ENCODE measurements around the gene EPB41L4A.

EPB41L4A gene

DNA sequence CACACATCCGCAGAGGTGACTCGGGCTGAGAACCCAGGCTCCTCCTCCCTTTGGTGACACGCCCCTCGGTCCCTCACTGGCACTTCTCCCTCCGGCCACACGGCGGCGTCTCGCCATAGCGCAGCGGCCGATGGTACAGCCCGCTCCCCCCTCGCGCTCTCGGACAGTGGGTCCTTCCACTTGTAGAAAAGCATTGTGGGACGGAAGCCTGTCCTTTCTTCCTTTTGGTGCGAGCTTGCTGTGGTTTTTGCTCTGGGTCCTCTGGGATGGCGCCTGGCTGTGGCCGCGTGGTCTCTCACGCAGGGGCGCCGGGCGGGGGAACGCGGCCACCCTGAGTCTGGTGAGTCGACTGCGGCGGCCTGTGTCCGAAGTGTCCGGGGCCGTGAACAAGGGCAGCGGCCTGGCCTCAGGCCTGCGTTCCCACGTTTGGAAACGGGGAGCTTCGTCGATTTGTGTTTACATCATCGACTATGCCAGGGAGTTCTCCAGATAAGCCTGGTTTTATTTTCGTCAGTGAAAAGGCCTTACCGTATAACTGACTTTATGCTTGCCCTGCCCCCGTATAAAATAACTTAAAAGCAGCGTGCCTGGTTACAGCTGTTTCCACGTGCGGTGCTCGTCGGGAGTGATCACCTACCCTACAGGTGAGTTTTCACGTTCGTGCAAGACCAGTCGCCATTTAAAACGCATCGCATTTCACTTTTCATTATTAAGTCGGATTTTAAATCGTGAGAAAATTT is 258.3 kb downstream of the EPB41L4A start:
- peak; percentile 87 for DNase-seq (ENCODE audit: low spot score)

DNA sequence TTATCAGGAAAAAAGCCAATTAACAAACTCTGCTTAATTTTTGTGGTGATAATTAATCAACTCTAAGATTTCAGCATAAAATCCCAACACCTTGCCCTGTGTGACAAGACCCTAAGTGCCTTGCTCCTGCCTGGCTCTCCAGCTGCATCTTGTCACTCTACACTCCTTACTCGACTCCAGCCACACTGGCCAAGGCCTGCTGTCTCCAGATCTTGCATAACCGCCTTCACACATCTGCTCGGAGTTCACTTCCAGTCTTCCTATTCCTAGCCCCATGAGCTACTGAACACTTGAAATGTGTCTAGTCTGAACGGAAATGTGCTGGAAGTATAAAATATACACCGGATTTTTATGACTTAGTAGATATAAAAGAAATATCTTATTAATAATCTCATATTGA is 259.6 kb downstream of the EPB41L4A start:
- no peak for DNase-seq (ENCODE audit: low spot score)

DNA sequence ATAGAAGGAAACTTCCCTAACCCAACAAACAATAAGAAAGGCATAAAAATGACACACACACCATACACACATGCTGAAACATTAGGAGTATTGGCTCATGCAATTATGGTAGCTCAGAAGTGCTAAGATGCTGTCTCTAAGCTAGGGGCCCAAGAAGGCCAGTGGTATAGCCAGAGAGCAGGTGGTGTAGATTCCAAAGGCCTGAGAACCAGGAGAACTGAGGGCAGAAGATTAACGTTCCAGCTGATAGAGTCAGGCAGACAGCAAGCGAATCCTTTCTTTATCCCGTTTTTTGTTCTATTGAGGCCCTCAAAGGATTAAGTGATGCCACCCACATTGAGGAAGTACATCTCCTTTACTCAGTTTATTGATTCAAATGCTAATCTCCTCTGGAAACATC is 262.9 kb downstream of the EPB41L4A start:
- DNase-seq (ENCODE audit: low spot score) = no peak

DNA sequence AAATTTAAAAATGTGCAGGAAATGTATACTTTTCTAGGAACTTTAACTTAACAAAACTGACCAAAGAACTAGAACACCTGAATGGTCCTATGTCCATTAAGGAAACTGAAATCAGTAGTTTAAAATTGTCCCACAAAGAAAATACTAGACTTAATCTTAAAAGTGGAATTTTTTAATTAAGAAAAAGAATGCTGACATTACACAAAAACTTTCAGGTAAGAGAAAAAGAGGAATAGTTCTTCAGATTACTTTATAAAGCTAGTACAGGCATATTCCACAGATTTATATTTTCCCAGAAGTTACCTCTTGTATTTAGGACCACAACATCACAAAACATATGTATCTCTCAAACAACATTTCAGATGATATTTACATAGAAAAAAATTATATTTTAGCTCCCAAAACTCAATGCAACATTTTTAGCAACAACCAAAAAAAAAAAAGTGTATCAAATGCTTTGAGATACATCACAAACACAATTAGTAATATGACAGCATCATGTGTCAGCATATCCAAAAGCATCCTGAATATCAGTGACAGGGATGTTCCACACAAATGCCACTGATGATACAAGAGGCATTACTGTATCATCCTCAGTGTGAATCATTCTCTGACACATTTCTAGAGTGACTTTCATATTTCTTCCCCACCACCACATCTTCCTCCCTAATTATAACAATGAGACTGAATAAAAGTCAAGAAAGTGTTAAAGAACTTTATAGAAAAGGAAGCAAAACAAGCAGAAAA is 264.0 kb downstream of the EPB41L4A start:
- DNase-seq (ENCODE audit: low spot score) = peak; percentile 85

DNA sequence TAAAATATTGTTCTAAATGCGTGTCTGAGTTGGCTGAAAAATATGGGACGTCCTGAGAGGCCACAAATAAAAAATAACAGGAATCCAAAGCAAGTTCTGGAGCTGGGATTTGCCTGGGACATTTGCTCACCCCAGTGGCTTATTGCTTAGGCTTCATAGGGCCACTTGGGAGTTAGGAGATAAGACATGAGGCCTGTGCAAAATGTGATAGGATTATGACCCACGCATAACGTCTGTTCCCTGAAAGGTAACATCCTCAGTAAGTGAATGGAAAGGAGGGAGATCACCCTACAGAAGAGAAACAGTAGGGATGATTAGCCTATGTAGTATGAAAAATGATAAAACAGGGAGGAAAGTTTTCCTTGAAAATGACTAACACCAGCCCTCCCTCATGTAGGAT is 269.4 kb downstream of the EPB41L4A start:
- DNase-seq (ENCODE audit: low spot score) = no peak

DNA sequence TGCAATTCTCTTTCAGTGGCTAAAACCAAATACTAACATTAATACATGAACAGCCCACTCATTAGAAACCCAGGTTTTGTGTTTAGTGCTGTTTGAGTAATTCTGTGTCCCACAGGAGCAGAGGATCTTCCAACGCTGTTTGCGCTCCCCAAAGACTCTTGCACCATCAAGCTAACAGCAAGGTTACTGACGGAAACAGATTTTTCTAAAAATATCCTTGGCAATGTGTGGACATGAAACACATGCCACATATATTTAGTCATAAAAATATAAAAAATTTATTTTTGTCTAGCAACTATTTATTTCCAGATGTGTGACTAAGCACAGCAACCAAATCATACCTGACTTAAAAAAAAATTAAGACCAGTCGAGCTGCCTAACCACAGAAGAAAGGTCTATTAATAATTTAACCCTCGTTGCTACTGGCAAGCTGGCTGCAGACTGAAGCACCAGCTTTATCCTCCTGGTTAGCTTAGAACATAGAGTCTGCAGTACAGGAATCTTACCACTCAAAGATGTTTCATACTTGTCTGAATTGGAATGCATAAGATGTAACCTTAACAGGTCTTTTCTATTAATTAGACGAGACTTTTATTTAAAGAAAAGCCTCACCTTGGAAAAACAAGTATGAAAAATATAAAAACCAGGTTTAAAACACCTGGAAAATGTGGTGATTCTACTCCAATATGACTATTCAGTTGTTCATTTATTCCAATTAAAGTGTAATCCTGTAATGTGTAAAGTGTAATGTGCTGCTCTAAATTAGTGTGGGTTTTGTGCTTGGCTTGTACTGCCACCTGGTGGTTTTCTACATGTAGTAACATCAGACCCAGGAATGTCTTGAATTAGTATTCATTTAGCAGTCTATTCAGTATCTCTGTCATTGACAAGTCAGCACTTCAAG is 272.5 kb downstream of the EPB41L4A start:
- peak; percentile 84 for DNase-seq (ENCODE audit: low spot score)

DNA sequence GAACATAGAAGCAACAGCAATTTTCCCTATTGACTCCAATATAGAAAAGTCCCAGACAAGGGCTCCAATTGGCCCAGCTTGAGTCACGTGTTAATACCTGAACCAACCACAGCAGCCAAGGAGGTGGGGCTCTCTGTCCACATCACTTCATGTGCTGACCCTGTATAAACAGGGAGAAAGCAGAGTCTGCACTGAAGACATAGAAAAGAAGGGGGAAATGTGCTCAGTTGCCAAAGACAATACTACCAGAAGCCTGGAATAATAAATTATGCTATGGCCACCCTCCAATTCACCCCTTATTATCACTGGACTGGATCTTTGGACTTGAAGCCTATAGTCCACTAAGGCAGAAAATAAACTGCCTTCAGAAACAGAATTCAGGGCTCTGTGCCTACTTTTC is 275.4 kb downstream of the EPB41L4A start:
- DNase-seq (ENCODE audit: low spot score) = no peak

DNA sequence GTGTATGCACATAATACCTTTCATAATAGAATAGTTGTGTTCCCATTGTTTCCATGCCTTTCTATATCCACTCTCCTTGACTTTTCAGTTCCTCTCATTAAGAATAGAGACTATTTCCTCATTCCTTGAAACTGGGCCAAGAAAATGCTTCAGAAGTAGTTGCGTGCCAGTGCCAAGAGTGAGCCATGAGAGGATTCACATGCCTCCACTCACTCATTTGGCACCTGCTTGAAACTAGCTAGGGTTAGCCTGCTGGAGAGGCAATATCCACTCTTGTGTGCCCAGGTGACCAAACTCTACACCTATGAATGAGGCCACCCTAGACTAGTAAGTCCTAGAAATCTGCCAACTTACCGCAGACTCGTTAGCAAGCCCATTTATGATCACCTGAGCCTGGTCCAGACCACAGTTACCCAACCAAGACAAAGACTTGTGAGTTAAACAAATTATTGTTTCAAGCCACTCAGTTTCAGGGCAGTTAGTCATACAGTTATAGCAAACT is 276.3 kb downstream of the EPB41L4A start:
- DNase-seq (ENCODE audit: low spot score) = no peak

DNA sequence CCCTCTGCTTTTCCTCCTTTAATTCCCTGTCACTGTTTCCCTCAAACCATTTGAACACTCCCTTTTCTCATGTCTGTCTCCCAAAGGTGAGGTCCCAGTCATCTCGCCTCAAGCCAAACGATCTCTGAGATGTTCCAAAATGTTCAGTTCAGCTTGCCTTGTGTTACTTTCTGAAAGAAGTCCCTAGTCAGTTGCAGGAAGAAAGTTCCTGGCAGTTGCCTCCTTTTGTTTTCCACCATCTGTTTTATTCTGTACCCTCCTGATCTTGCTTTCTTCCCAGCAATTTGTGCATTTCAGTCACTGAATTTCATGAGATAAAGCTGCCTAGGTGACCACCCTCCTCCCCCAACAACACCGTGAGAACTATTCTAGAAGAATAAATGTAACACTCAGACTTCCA is 277.5 kb downstream of the EPB41L4A start:
- DNase-seq (ENCODE audit: low spot score) = no peak

DNA sequence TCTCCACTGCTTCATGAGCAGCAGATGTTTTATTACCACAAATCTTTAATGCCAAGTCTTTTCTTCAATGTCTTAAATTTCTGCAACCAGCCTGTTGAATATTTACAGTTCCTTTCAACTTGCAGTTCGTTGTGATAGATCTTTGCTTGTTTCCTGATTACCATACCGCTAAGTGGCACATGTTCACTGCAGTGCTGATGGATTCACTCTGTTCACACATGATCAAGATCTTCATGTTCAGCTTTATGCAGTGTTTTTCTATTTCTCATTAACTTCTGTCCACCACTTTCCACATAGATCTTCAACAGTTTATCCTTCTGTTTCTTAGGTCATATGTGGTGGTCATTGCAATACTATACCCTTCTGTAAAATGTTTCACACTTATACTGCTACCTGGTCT is 280.6 kb downstream of the EPB41L4A start:
- DNase-seq (ENCODE audit: low spot score) = no peak

DNA sequence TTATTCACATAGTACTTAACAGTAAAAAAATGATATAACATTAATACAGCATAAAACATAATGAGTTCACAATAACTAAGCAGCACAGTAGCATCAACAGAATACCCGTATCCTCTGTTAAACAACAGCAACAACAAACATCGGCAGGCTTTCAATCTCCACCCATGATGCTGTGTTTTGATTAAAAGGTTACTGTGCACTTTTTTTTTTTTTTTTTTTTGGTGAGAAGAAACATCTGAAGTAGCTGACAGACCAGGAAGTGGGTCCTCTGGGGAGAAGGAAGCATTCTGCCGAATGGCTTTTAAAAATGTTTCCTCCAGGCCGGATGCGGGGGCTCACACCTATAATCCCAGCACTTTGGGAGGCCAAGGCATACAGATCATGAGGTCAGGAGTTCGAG is 282.3 kb downstream of the EPB41L4A start:
- DNase-seq (ENCODE audit: low spot score) = no peak

DNA sequence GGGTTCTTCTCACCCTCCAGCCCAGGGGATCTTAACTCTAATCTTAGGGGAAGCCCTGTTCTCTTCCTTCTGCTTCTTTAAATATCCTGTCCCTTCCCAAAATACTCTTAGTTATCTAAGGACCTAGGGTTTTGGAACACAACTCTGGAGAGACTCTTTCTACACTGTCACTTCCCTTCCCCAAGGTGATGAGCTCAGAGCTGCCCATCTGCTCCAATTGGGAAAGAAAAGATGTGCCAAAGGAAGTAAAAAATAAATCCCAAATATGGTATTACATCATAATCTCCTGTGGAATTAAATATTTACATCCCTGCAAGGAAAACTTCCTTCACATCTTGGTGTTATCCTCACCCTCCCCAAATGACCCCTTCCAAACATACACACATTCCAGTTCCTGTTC is 291.2 kb downstream of the EPB41L4A start:
- no peak for DNase-seq (ENCODE audit: low spot score)

DNA sequence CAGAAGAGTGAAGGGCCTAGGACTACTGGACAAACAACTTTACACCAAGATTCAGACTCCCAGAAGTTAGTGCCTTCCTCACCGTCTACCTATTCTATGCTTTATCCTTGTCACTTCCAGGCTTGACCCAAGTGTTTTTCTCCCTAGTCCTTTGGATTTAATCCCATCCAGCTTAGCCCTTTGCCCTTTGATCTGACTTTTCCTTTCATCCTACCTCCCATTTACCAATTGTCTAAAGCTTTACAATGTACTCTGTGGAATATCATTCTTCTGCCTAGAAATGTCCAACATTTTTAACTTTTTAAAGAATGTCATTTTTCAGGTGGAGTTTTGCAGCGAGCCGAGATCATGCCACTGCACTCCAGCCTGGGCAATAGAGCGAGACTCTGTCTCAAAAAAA is 292.1 kb downstream of the EPB41L4A start:
- no peak for DNase-seq (ENCODE audit: low spot score)

DNA sequence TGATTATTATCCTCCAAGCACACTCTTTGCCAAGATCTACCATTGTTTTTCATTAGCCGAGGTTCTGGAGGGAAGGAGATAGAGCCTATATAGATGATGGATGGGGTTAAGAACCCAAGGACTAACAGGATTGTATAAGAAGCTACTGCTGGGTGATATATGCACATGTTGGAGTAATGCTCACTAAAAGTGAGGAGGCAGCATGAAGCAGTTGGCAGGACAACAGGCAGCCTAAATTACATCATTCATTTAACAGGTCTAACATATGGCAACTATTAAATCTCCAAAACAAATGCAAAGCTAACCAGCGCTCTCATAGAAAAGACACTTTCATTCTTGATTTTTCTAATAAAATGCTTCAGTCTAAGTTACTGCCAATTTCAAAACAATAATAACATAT is 293.2 kb downstream of the EPB41L4A start:
- DNase-seq (ENCODE audit: low spot score) = no peak

DNA sequence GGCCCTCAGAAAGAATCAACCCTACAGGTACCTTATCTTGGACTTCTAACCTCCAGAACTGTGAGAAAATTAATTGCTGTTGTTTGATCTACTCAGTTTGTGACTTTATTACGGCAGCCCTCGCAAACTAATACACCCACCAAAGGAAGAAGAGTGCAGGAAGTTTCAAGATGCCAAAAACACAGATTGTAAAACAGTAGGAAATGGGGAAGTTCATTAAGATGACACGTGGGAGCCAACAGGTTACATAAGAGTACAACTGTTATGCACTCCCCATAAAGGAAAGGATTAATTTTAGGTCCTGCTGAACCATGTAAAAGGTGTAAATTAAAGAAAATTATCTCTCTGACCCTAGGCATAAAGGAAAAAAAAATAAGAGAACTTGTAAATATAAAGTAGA is 294.3 kb downstream of the EPB41L4A start:
- no peak for DNase-seq (ENCODE audit: low spot score)

DNA sequence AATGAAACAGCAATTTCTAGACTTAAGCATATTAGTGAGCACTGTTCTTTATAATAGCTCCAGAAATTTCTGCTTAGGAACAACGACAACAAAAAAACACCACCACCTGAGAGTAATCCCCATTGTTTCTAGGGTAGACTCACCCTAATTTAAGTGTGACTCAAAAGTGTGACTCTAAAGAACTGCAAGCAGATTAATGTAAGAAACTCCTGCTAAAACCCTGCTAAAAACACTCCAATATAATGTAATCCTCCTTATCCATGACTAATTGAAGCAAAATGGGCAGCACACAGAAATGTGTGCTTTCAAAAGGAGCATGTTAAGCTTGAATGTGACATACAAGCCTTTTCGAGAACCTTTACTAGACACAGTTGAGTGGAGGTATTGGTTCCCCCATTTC is 296.0 kb downstream of the EPB41L4A start:
- no peak for DNase-seq (ENCODE audit: low spot score)

DNA sequence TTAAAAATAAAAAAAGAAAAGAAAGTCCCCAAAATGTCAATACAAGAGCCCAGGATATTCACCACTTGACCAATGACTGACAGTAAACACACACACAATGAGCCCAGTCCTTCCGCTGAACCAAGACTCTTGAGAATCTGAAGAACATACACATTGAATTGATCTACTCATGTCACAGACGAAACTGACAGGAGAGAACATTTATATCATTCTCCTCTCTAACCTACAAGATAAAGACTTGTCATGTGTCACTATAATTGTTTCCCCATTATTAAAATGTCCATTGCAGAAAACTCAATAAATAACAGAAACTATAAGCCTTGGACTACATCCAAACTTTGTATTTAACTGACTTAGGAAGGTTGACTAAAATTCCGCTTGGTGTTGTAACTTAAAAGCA is 296.7 kb downstream of the EPB41L4A start:
- DNase-seq (ENCODE audit: low spot score) = no peak

DNA sequence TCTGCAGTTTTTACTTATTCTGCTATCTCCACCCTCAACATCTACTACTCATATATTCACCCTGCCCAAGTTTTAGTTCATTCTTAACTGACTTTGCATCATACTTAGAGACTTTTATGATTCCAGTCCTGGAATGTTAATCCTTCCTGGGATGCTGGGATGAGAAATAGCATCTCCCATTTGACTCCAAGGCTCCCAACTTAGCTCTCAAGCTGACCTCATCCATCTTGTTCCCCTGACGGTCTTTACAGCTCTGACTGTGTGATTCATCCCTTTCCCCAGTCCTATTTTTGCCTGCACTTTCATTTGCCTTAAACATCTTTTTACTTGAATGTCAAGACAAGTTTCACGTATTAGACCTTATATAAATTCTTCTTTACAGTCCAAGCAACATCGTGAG is 297.8 kb downstream of the EPB41L4A start:
- no peak for DNase-seq (ENCODE audit: low spot score)

DNA sequence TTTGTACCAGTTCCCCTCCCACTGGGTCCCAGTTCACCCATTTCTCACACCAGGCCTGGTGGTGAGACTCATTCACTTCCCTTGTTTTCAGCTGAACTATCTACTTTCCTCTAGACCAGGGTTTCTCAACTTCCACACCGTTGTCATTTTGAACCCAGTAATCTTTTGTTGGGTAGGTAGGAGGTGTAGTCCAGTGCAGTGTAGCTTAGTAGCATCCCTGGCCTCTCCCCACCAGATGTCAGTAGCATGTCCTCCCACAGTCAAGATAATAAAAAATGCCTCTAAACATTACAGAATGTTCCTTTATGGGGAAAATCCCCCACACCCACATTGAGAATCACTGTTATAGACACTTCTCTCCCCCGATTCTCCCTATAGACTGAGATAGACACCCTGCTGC is 299.1 kb downstream of the EPB41L4A start:
- no peak for DNase-seq (ENCODE audit: low spot score)

DNA sequence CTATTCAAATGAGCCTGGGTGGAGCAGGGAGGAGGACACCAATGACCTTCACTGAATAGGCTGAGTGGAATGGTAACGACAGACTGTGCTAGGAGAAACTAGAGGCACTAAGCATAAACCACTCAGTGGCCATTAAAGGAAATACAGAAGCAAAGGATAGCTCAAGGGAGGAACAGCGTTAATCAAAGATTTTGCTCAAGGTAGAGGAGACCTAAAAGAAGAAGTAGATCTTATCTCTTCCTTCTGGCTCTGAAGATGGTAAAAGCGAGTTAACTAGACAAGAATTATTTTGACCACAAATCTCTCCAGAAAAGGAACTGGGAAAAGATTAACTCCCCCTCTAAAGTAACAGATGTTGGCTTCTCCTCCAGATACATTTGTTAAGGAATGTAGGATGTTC is 299.6 kb downstream of the EPB41L4A start:
- no peak for DNase-seq (ENCODE audit: low spot score)

DNA sequence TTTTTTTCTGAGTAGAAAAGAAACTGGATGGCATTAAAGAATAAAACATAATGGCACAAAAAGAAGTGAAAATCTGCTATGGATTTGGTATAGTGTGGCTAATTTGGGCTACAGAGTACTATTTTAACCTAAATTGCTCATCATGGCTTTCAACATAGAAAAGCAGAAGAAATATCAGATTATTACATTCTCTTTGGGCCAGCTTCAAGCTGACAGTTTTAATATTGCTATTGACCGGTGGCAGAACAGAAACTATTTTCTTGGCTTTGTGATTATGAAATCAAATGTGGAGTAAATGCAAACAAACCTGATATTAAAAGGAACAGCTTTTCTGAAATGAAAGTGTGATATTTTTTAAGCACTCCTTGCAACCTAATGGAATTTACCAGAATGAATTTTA is 301.5 kb downstream of the EPB41L4A start:
- DNase-seq (ENCODE audit: low spot score) = no peak

DNA sequence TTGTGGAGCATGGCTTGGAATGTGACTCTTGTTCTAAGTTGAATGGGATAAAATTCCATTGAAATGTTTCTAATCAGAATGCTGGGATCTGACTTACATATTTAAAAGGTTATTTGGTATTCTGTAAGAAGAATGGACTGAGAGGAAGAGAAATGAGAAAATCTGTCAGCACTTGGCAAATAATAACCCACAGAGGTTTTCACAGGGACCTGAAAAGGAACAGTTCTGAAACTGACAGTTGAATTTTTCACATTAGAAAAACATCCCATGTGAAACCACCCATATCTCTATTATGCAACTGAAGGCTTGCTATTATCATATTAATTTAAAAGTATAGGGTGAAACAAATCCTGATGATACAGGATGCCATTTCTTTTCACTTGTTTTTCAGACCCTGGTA is 302.7 kb downstream of the EPB41L4A start:
- DNase-seq (ENCODE audit: low spot score) = no peak

DNA sequence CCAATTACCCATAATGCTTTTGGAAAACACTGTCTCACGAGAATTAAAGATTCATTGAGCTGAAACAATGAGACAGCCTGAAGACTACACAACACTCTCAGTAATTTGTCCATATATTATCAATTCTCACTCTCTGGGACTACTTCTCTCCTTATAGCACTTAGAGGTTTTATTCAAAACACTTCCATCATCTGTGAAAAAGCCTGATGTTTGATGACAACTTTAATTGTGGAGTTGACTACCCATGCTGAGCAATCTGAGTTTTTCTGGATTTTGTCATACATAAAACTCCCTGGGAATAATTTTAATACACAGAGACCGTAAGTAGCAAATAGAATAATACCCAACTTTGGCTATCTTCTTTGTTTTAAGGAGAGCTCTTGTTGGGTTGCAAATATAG is 305.5 kb downstream of the EPB41L4A start:
- DNase-seq (ENCODE audit: low spot score) = no peak

Measured in RKO (cell line).